ENCODE results near the gene GALNTL6. TPM values are rescaled to one million over a fixed set of nuclear protein-coding genes. Genes with fewer than 3 reads are reported as not detected.

The GALNTL6 gene
- total RNA-seq, 4 donors from 2014 or later, result 0.26 to 4.0 (median 1.5) TPM; not detected in 1

DNA sequence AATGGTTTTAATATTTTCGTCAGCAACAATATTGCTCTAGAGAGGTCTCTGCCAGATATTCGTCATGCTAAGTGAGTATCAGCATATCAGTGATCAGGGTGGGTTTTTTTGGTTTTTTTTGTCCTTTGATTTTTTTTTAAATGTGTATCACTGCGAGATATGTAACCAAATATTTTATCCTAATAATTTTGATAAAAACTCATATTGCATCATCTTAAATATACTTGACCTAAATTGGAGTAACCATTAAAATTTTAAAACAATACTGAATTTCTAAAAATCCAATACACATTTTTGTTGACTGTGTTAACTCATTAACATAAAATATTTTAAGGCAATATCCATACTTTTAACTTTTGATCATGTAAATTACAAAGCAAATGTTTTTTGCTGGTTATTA is 498.5 kb downstream of the GALNTL6 start:
- Histone ChIP-seq H3K9me3 (no peaks in the 10 kb centered on the region), H3K4me3 (no peak overlapping the region), H3K36me3 (no peaks in the 10 kb centered on the region), H3K4me1 (no peaks in the 10 kb centered on the region), H3K27ac (no peak overlapping the region), H3K27me3 (no peaks in the 10 kb centered on the region)
- WGBS, result 87% methylated on average over 3 of the region's 3 CpGs
- no peak for TF ChIP-seq POLR2AphosphoS5 (IDR thresholded peaks at IDR 0.05)
- TF ChIP-seq, protein P1, sequence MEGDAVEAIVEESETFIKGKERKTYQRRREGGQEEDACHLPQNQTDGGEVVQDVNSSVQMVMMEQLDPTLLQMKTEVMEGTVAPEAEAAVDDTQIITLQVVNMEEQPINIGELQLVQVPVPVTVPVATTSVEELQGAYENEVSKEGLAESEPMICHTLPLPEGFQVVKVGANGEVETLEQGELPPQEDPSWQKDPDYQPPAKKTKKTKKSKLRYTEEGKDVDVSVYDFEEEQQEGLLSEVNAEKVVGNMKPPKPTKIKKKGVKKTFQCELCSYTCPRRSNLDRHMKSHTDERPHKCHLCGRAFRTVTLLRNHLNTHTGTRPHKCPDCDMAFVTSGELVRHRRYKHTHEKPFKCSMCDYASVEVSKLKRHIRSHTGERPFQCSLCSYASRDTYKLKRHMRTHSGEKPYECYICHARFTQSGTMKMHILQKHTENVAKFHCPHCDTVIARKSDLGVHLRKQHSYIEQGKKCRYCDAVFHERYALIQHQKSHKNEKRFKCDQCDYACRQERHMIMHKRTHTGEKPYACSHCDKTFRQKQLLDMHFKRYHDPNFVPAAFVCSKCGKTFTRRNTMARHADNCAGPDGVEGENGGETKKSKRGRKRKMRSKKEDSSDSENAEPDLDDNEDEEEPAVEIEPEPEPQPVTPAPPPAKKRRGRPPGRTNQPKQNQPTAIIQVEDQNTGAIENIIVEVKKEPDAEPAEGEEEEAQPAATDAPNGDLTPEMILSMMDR (IDR thresholded peaks at IDR 0.05), result no peak
- no peak for DNase-seq (ENCODE audit: low spot score in 2 of 2)

- DNase-seq (ENCODE audit: low spot score in 2 of 2), result no peak
- 80% methylated on average over 2 of the region's 2 CpGs for WGBS
These were observed 510.1 kb downstream of the GALNTL6 start for GRCh38 chr4:172323288-172323687.

DNA sequence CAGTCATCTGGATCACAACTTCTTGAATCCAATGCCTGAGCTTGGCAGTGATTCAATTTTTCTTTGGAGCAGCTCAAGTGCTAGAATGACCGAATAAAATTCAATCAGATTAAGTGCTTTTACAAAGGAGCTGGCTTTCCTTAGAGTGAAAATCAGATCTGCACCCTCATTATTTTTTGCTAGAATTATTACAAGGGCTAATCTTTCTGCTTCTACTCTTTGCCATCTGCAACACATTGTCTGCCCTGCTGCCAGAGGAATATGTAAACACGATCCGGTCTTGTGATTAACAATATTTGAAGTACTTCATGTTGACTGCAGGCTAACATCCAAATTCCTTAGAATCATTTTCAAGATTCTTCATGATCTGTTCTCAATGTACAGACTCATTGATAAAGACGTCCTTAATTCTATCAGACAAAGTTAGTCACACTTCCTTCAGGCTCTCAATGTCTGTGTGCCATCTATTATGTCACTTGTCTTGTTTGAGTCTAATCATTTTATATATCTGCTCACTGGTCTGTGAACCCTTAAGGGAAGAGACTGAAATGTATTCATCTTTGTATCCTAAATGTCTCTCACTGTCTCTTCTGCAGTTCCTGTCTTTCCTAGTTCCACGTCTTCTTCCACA is 531.2 kb downstream of the GALNTL6 start:
- no peak for DNase-seq (ENCODE audit: low spot score in 2 of 2)
- Histone ChIP-seq H3K9me3 (no peaks in the 10 kb centered on the region), H3K27me3 (no peaks in the 10 kb centered on the region), H3K27ac (no peak overlapping the region), H3K4me1 (no peaks in the 10 kb centered on the region), H3K36me3 (no peaks in the 10 kb centered on the region), H3K4me3 (no peak overlapping the region)
- no peak for TF ChIP-seq EP300 (IDR thresholded peaks at IDR 0.05)
- TF ChIP-seq, protein P1 (IDR thresholded peaks at IDR 0.05), result no peak
- TF ChIP-seq POLR2A (IDR thresholded peaks at IDR 0.05), result no peak
- TF ChIP-seq POLR2AphosphoS5 (IDR thresholded peaks at IDR 0.05), result no peak
- 35% methylated on average over 5 of the region's 5 CpGs for WGBS

More at GRCh38 chr4:172323288-172323687, 510.1 kb downstream of the GALNTL6 start:
- no peaks in the 10 kb centered on the region for H3K4me1 ChIP-seq
- H3K36me3 ChIP-seq, result no peaks in the 10 kb centered on the region
- no peak overlapping the region for H3K4me3 ChIP-seq
- TF ChIP-seq, protein P1 (IDR thresholded peaks at IDR 0.05), result no peak
- TF ChIP-seq POLR2A (IDR thresholded peaks at IDR 0.05) (no peak), POLR2AphosphoS5 (IDR thresholded peaks at IDR 0.05) (no peak), EP300 (IDR thresholded peaks at IDR 0.05) (no peak)
- no peak overlapping the region for H3K27ac ChIP-seq
- no peaks in the 10 kb centered on the region for H3K27me3 ChIP-seq
- no peaks in the 10 kb centered on the region for H3K9me3 ChIP-seq

DNA sequence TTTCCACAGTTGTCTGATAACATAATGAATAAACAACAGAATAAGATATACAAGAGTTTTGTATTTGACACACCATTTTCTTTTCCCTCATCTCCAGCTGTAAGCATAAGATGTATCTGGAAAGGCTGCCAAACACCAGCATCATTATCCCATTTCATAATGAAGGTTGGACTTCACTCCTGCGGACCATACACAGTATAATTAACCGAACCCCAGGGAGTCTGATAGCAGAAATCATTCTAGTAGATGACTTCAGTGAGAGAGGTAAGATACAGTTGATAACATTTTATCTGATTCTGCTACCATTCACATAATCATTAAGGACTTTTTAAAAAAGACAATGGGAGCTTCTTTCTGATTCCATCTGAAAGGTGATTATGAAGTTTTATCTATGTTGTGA is 535.2 kb downstream of the GALNTL6 start:
- no peaks in the 10 kb centered on the region for H3K36me3 ChIP-seq
- DNase-seq (ENCODE audit: low spot score in 2 of 2), result no peak

DNA sequence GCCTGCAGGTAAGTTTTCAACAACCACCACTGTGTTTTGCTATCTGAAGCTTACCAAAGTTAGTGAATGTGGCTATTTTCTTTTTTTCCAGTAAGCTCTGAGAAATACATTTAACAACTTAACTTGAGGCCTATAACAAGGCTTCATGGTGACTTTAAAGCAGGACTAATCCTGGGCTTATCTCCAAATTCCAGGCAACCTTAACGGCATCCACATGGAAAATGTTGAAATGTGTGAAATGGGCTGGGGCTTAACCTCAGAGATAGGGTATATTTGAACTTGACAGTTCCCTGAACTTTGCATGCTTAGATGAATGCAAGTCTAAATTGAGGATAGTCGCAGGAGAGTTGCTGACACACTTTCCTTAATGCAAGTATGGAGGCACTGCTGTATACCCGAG is 539.2 kb downstream of the GALNTL6 start:
- no peaks in the 10 kb centered on the region for H3K9me3 ChIP-seq
- WGBS, result 67% methylated on average over 3 of the region's 3 CpGs
- H3K4me3 ChIP-seq, result no peak overlapping the region
- no peak for TF ChIP-seq POLR2AphosphoS5 (IDR thresholded peaks at IDR 0.05)
- TF ChIP-seq EP300 (IDR thresholded peaks at IDR 0.05), result no peak
- TF ChIP-seq, protein P1 (IDR thresholded peaks at IDR 0.05), result no peak
- TF ChIP-seq POLR2A (IDR thresholded peaks at IDR 0.05), result no peak
- no peaks in the 10 kb centered on the region for H3K36me3 ChIP-seq
- no peak overlapping the region for H3K27ac ChIP-seq
- H3K27me3 ChIP-seq, result no peaks in the 10 kb centered on the region
- H3K4me1 ChIP-seq, result no peaks in the 10 kb centered on the region
- no peak for DNase-seq (ENCODE audit: low spot score in 2 of 2)

More for the DNA sequence above, 535.2 kb downstream of the GALNTL6 start:
- Histone ChIP-seq H3K27me3 (no peaks in the 10 kb centered on the region), H3K9me3 (no peaks in the 10 kb centered on the region), H3K4me1 (no peaks in the 10 kb centered on the region), H3K4me3 (no peak overlapping the region), H3K27ac (no peak overlapping the region)
- TF ChIP-seq EP300 (IDR thresholded peaks at IDR 0.05), result no peak
- TF ChIP-seq POLR2A (IDR thresholded peaks at IDR 0.05), result no peak
- no peak for TF ChIP-seq POLR2AphosphoS5 (IDR thresholded peaks at IDR 0.05)
- TF ChIP-seq, protein P1 (IDR thresholded peaks at IDR 0.05), result no peak
- 87% methylated on average over 2 of the region's 2 CpGs for WGBS

All from suprapubic skin (tissue), 4 donors.